NCI-H446 (cell line): ENCODE results near the gene LRIF1.
"Not testable (repeated sequence)": the region's sequence is repeated elsewhere in the genome, so short reads cannot be mapped to it uniquely, and the experiment has no call there.

Source experiments
- DNase-seq, 2 experiments: peaks; one replicate each; lab custom pipeline; 2025; lab: John Stamatoyannopoulos, UW

The LRIF1 gene, protein sequence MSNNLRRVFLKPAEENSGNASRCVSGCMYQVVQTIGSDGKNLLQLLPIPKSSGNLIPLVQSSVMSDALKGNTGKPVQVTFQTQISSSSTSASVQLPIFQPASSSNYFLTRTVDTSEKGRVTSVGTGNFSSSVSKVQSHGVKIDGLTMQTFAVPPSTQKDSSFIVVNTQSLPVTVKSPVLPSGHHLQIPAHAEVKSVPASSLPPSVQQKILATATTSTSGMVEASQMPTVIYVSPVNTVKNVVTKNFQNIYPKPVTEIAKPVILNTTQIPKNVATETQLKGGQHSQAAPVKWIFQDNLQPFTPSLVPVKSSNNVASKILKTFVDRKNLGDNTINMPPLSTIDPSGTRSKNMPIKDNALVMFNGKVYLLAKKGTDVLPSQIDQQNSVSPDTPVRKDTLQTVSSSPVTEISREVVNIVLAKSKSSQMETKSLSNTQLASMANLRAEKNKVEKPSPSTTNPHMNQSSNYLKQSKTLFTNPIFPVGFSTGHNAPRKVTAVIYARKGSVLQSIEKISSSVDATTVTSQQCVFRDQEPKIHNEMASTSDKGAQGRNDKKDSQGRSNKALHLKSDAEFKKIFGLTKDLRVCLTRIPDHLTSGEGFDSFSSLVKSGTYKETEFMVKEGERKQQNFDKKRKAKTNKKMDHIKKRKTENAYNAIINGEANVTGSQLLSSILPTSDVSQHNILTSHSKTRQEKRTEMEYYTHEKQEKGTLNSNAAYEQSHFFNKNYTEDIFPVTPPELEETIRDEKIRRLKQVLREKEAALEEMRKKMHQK

DNA sequence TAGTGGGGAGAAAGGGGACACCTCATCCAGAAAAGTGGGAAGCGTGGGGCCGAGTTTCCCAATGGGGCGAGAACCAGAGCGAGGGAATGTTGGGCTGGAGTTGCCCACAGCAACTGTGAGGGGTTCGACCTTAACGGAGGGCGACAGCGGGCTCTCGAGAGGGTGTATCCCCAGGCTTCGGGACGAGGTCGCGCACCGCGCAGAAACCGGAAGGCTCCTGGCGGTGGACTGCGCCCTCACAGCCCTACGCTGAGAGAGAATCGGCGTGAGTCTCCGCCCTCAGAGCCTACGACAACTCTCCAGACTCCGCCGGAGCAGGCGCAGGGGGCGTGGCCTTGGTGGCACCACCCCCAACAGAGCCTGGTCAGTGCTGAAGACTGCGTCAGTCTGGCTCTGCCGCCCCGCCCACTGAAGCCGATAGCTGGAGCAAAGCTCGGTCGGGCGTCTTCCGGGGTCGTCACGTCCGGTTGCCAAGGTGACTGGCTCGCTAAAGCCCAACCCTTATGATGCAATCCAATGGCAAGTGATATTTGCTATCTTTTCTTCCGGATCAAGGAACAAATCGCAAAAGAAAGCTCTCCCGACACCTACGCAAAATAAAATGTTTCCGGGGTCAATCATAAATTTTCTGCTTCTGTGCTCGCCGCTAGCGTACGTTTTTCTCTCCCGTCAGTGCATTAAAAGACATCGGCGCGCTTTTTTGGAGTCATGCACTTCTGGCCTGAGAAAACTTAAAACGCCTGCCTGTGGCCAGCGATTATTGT lies at the start of gene LRIF1:
LRIF1 (minus strand) TSS at position 232 of the 764 bp plus-strand sequence. CDS start 234 bp downstream, outside the sequence.
- DNase-seq = peak; percentile 93 to 97

DNA sequence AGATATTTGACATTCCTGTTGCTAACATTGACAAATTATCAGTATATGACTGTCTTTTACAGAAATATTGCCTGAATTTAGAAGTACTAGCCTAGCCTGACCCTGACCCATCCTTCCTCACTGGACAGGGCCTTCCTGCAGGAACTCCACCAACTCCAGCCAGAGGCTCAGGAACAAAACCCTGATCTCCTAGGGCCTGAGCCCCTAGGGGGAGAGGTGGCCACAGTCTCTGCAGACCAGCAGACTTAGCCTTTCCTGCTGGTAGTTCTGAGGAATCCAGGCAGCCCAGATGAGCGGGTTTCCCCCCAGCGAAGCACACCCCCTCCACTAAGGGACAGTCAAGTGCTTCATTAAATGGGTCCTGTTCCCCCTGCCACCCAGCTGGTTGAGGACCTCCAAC lies 44.3 kb upstream of the LRIF1 start:
- no peak for DNase-seq

DNA sequence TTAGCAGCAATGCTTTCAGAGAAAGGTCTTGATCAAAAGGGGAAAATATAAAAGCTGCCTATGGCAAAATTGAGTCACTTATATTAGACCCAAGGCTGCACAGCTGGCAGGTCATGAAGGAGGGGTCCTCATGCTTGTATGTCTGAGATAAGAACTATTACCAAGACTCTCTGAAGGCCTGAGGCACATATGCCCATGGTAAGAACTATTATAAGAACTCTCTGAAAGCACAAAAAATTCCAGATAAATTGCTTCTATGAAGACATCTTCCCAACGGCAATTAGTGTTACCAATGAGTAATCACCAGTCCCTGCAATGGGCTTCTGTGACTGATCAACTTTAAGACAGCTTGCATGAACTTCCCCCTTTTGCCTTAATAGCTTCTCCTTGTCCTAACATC lies 42.8 kb upstream of the LRIF1 start:
- no peak for DNase-seq

DNA sequence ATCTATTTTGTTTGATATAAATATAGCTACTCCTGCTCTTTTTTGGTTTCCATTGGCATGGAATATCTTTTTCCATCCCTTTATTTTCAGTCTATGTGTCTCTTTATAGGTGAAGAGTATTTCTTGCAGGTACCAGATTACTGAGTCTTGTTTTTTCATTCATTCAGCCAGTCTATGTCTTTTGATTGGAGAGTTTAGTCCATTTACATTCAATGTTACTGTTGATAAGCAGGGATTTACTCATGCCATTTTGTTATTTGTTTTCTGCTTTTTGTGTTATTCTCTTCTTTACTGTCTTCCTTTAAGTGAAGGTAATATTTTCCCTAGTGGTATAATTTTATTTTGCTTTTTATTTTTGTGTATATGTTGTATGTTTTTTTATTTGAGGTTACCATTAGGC lies 35.9 kb upstream of the LRIF1 start:
- not testable (repeated sequence) for DNase-seq

DNA sequence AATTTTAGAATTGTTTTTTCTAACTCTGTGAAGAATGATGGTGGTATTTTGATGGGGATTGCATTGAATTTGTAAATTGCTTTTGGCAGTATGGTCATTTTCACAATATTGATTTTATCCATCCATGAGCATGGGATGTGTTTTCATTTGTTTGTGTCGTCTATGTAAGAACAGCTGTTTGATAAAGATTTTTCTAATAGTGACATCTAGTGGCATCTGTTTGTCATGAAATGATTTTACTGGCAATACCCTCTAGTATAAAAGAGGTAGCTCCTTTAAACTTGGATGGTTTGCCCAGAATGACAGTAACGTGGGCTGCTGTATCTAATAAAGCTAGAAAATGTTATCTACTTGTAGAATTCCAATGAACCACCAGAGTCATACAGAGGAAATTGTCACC lies 28.6 kb upstream of the LRIF1 start:
- peak in 1 of 2 experiments; percentile 8 for DNase-seq

DNA sequence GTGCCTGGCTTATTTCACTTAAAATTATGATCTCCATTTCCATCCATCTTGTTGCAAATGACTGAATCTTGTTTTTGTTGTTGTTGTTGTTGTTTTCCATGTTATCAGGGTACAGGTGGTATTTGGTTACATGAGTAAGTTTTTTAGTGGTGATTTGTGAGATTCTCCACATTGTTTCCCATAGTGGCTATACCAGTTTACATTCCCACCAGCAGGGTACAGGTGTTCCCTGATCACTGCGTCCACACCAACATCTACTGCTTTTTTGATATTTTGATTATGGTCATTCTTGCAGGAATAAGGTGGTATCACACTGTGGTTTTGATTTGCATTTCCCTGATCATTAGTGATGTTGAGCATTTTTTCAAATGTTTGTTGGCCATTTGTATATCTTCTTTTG lies 27.6 kb upstream of the LRIF1 start:
- DNase-seq = not testable (repeated sequence)

DNA sequence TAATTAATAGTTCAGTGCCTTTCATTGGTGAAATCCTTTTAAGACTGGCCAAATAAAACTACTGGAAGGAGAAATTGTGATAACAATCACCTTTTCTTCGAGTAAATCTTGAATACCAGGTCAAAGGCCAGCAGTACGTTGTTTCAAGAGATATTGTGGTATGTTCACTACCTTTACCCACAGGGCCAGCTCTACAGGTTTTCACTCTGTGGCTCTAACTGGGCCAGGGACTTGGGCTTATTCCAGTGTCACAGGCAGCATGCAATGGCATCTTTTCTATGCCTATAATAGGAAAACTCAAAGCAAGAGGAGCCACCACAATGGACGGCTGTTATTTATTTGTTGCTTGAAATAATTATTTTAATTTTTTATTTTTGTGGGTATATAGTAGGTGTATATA lies 26.8 kb upstream of the LRIF1 start:
- no peak for DNase-seq

DNA sequence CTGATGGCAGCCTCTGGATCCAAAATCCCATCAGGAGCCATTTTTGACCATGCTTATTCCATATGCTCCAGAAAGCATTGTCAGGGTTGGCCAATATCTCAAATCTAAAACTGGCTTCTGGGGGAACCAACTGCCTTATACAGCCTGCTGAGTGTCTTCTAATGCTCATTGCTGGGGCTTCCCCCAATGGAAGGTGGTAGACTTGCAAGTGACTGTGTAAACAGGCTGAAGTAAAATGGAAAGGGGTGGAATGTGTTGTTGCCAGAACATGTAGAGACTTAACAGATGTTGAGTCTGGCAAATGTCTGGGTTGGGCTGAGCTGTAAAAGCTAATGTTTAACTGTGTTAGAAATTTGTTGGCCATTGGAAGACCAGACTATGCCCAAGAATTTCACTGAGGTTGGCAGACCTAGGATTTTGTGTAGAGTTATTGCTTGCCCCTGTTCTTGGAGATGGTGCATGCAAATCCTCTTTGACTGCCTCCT lies 22.7 kb upstream of the LRIF1 start:
- DNase-seq = peak in 1 of 2 experiments; percentile 15

DNA sequence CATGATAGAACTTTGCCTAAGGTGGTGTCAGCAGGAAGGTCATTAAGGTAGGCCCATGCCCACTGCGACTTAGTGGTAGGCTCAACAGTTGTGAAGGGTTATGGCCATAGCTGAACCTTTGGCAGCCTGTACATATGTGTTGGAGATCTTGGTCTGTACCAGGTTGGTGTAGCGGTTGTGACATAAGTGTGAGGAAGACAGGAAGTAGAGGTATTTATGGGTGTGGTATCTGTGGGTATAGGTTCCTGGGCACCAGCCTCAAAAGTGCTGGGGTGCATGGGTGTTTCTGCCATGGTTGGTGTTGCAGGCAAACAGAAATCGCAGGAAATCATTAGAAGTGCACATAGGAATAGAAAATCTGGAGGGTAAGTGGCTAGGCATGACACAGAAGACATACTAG lies 18.6 kb upstream of the LRIF1 start:
- no peak for DNase-seq

DNA sequence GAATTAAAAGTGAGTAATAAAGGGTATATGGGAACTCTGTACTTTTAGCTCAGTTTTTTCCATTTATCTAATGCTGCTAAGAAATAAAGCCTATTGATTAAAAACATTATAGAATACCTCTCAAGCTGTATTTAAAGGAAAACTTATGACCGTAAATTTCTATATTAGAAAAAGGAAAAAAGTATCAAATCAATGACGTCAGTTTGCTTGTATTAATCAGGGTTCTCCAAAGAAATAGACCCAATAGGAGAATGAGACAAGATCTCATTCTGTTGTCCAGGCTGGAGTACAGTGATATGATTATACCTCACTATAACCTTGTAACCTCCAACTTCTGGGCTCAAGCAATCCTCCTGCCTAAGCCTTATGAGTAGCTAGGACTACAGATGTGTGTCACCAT lies 15.4 kb upstream of the LRIF1 start:
- no peak for DNase-seq

DNA sequence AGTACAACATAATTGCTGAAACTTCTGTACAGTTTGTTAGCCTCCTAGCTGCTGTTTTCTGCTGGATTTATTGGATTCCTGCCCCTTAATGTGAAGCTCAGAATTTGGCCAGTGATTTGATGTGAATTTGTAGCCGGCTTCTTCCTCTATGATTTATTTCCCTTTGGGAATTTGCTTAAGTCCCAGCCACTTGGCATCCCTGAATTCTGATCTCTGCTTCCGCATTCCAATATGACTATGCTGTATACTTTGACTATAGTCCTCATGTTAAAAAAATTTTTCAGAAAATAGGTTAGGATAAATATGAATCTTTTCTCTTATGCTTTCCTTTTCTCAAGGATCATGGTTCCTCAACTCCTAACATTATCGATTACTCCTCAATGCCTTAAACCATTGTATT lies 12.4 kb upstream of the LRIF1 start:
- no peak for DNase-seq

DNA sequence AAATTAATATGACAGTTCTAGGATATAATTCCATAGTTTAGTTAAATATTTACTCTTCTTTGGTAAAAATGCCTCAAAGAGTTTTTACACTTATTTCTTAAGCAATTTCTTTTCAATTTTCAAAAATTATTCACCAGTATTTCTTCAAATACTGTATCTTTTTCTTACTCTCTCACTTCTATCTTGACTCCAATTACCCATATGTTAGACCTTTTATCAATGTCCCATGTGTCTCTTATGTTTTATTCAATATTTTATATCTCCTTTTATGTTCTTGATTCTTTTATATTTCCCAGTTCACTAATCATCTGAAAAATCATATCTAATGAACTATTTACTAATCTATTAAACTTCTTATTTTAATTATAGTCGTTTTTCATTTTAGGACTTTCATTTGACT lies 11.5 kb upstream of the LRIF1 start:
- no peak for DNase-seq

DNA sequence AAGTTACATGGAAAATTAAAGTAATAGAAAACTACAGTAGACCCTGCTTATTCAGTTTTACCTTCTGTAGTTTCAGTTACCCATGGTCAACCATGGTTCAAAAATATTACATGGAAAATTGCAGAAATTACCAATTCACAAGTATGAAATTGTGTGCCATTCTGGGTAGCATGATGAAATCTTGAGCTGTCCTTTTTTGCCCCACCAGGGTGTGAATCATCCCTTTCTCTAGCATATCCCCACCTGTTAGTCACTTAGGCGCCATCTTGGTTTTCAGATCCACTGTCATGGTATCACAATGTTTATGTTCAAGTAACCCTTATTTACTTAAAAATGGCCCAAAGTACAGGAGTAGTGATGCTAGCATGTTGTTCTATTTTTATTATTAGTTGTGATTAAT lies 3.5 kb upstream of the LRIF1 start:
- no peak for DNase-seq

DNA sequence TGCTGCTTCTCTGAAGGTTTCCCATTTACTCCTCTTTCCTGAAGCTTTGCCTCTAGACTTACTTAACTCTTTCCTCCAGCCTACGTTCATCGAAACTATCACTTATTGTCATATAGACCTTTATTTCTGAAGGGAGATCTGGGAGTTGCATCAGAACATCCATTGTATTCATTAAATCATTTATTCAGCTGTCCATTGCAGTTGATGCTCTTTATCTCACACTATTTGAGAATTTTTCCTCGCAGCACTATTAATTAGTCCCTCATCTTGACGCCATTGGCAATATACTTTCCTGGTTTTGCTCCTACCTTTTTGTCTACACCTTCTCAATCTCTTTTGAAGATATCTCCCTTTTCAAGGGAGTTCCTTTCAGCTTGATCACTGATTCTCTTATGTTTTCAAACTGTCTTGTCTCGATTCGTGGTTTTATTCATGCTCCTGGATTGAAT lies 757 bp upstream of the LRIF1 start:
- DNase-seq = no peak

DNA sequence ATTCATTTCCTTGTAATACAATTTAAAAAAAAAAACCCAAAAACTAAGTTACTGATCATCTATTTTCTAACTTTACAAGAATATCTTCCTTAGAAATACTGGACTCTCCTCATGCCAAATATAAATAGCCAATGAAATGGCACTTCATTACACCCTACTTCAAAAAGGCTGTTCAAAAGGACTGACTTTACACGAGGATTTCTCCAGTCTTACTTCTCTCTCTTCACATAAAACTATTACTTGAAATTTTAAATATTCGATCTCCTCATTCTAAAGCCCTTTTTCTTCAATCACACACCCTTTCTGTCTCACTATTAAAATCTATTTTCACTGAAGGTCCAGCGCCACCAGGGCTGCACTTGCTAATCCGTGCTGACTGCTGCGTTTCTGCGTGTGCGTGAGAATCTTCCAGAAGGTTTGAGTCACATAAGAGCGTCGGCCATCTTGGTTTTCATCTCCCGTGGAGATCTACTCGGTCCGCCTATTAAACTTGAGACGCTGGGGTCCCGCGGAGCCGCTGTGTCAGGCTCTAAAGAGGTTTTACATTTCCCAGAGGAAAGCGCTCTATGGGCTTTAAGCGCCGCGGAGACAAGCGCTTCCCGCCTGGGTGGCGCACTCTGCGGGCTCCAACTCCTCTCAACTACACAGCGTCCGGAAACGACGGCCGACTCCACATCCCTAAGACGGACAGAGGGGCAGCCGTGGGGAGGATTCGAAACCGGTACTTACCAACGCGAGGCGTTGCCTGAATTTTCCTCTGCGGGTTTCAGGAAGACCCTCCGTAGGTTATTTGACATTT lies 631 bp downstream of the LRIF1 start:
- peak; percentile 40 to 75 for DNase-seq

DNA sequence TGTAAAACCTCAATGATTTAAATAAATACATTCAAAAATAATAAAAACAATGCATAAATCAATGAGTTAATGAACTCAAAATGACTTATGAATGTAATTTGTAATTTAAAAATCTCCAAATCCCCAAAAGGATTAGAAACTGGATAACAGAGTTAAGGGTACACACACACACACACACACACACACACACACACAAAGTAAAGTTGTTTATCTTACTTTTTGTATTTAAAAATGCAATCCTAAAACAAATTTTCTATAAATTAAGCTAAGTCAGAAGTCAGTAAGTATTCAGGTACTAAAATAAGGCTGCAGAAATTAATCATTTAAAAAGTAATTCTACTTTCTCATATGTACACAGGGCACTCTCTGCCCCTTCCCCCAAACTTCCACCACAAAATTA lies 1.8 kb downstream of the LRIF1 start:
- no peak for DNase-seq

DNA sequence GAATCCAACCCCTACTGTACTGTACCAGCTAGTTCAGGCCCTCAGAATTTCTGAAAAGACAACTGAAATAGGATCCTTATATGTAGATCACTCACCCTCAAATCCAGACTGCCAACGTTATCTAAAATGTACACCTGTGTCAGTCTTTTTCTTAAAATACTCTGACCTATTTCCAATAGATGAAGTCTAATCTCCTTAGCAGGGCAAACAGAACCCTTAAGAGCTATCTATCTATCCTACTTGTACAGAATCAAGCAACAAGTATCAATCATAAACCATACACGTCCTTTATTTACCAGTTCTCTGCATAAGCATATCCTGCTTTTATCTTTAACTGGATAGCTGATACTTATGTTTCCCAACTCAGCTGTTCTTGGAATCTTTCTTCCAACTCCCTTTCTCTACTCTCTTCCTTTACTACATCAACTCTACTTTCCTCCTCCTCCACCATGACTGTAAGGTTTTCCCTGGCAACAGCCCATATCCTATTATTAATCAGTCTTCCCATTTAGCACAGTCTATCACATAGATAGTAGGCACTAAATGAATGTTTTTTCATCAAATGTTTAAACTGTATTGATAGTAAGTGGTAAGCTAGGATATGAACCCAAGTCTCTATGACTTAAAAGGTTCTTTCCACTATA lies 2.8 kb downstream of the LRIF1 start:
- DNase-seq = no peak

DNA sequence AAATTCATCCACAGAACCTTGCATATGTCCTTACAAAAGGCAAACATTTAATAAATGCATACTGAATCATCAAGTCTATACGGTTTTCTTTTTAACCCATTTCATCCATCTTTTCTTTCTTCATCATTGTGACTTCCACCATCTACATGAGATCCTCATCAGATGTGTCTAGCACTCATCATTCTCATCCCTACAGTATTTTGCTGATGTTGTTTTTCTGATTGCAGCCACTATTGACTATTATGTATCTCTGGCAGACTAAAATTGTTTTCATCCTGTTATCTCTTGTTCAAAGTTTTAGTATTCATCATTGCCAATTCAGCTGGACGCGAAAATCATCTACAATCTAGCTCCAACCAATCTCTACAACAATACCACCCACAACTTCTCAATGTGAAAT lies 5.9 kb downstream of the LRIF1 start:
- DNase-seq = no peak

DNA sequence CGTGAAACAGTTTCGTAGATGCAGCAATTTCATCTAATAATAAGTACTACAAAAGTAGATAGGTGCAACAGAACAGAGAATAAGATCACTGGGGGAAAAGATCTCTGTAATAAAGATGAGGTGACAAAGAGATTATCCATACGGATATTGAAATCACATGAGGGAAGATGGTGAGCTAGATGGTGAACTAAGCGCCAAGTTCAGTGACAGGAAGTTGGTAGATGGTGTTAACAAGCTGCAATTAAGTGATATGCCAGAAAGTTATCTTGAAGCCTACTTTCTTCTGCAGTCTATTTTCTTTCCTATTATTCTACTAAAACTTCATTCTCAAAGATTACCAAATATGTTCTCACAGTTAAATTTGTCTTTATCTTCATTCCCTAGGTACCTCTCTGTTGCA lies 7.1 kb downstream of the LRIF1 start:
- no peak for DNase-seq

DNA sequence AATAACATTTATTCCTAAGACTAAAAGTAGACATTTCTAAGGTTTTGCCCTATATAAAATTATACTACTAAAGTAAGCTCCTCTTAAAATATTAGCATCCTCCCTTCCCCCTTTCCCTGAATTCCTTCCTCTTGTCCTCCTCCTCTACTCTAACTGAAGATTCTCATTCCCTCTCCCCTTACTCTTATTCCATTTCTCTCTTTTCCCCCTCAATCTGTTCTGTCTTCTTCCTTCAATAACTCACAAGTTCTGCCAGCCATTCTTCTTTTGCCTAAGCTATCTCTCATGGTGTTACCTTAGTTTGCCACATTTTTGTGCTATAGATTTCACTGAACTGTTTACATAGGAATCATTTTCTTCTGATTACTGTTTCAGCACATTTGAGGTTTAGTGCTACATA lies 10.7 kb downstream of the LRIF1 start:
- no peak for DNase-seq

DNA sequence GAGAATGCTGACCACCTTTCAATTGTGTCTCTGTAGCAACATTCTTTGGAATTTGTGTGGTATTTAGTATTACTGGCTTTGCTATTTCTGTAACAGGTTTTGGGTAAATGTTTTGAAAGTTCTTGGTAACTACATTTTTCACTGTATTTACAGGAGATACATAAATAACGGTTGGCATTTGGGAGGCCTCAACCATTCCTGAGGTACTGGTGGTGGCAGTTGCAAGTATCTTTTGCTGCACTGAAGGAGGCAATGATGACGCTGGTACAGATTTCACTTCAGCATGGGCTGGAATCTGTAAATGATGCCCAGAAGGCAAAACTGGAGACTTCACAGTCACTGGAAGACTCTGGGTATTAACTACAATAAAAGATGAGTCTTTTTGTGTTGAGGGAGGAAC lies 11.7 kb downstream of the LRIF1 start:
- DNase-seq = no peak
